HG03432 (cell line): Measurements from ENCODE around the gene IFIT1B.

Experiments
- ATAC-seq: cut with Tn5 transposase; IDR thresholded peaks from one replicate; pipeline ENCODE4 v1.9.1; 2021; ENCODE audit warnings: mild to moderate bottlenecking, moderate library complexity; ENCODE audit not compliant: unreplicated experiment

Gene IFIT1B

DNA sequence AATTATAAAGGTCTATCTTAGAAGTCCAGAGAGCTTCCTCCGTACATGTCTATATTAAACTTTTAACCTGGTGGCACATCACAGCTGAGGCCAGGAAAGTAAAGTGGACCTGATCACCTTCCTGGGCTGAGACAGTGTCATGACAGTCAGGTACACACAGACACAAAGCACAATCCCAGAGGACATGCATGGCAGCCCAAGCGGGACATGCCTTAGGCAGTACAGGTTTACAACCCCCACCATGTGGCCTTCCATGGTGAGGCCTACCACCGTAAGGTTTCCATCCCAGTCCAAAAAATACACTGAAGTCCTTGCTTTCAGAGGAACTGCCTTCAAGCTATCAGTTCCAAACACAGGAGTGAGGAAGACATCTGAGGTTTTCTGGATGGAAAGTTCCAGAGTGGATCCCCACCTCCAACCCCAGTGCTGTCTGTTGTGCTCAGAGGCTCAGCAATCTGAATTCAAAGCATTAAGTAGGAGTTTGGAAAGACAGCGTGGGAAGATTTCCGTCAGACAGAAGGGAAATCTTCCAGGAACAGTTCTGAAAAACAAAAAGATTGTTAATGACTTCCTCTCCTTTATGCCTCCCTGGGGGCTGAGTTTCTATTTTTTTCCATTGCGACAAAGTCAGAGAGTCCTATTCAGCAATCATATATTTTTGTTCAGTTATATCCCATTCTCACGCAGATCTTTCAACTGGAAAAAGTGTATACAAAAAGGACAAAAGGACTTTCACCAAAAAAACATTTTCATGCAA, 30.0 kb upstream of the IFIT1B start:
- ATAC-seq, result no peak

DNA sequence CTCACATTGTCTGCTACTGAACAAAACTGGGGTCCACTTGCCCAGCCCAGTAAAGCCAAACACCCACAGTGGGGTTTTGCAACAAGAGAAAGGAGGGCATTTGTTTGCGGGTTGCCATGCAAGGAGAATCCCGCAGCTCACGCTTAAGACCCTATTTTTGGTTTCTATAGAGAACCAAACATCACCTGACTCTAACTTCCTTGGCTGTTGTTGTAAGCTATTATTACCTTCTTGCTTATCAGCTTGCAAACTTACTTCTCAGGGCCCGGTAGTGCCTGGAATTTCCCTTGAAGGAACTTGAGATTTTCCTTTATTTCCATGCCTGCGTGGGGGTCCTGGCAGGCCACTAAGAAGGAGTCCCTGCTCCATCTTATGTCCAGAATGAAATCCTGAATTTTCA, 29.4 kb upstream of the IFIT1B start:
- no peak for ATAC-seq

DNA sequence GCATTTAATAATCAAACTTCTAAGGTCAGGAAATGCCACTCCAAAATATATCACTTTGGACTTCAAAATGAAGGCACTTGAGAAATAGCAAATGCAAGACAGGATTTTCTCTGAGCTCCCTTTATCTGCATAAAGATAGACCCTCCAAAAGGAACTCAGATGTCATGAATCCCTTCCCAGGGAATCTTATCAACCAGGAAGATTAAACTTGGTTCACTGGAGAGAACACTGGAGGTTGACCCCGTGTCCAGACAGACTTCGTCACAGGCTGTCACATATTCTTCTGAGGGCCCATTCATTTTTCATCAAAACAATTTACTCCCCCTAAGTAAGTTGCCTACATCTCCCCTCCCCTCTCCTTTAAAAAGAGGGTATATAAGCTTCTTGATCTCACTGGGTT, 28.9 kb upstream of the IFIT1B start:
- no peak for ATAC-seq

DNA sequence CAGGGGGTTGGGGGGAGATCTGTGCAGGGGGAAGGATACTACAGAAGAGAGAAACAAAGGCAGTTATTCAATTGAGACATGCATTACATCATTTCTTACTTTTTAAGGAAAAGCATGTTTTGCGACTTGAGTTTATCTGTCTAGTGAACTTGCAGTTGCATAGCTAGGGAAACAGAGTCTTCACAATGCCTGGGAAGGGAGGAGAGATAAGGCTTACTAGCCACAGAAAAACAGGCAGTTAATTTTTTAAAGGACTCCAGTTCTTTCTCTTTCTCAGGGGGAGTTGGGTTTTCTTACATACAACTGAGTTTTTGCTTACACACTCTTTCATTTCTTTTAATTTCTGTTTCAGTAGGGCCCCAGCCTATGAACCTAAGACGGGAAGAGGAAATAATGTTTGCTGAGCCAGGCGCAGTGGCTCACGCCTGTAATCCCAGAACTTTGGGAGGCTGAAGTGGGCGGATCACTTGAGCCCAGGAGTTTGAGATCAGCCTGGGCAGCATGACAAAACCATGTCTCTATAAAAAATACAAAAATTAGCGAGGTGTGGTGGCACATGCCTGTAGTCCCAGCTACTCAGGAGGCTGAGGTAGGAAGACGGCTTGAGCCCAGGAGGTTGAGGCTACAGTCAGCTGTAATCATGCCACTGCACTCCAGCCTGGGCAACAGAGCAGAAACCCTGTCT, 27.1 kb upstream of the IFIT1B start:
- ATAC-seq, result peak; percentile 43

DNA sequence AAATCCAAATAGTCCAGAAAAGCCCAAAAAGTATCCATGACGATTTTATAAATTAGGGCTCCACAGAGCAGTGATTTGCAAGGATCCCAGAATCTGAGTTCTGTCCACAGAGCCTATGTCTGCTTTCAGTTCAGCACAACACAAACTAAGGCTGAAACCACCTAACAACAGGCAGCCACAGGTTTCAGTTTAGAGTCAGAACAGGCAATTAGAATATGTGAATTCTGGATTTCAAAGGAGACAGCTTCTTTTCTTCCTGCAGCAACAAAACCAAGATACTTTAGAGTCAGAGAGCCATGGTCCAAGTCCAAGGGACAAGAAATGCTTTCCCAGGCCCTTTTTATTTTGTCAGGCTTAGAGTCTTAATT, 26.5 kb upstream of the IFIT1B start:
- peak; percentile 86 for ATAC-seq

DNA sequence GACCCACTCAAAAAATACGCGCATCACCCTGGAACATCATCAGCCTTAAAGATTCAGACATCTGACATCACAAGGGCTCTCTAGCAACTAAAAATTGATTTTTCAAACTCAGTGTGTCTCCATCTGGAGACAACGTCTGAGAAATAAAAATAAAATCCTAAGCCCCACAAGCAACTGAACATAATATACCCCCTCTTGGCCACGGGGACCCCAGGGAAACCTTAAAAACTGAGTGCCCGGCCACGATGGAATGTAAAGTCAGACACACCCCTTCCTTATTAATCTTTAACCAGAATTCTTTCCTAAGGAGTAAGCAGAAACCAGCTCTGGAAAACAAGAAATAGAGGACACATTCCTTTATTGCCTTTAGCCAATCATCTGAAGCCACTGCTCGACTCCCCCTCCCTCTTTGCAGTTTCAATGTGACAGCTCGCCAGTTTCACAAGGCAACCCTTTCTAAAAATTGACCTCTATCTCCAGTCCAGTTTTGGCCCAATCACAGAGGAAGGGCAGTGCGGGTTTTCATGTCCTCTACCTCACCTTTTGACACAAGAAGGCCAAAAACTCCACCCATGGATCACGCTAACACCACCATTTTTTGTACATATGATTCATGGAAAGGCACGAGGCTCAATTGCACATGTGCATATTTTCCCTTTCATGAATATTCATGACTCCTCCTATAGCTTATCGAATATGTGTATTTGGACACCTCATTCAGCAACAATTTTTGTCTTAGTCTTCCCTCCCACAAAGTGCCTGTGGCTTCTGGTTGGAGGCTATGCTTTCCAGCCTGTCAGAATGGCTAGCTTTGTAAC, 25.9 kb upstream of the IFIT1B start:
- peak; percentile 44 for ATAC-seq

DNA sequence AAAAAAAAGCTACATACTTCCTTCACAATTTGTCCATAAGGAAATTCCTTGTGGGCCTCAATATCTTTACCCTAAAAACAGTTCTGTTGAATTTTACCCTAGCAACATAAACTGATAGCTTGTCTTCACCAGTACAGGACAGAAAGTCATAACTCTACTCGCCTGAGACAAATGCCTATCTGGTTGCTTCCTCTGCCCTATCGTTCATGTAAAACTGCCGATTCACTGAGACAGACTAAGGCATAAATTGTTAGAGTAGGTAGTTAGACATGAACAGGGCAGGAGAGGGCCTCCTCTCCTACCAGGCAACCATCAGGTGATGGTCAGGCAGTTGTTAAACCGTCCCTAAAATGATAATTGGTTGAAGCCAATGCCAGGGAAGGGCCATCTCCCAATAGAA, 25.1 kb upstream of the IFIT1B start:
- no peak for ATAC-seq

DNA sequence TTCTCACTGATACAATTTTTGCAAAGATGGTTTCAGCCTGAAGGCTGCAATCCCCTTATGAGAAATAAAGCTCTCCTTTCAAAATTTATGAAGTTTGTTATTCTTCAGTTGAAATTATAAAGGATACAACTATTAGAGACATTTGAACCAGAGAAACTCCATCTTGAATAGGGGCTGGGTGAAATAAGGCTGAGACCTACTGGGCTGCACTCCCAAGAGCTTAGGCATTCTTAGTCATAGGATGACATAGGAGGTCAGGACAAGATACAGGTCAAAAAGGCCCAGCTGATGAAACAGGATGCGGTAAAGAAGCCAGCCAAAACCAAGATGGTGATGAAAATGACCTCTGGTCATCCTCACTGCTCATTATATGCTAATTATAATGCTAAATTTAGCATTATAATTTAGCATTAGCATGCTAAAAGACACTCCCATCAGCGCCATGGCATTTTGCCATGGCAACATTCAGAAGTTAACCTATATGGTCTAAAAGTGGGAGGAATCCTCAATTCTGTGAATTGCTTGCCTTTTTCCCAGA, 22.4 kb upstream of the IFIT1B start:
- no peak for ATAC-seq

DNA sequence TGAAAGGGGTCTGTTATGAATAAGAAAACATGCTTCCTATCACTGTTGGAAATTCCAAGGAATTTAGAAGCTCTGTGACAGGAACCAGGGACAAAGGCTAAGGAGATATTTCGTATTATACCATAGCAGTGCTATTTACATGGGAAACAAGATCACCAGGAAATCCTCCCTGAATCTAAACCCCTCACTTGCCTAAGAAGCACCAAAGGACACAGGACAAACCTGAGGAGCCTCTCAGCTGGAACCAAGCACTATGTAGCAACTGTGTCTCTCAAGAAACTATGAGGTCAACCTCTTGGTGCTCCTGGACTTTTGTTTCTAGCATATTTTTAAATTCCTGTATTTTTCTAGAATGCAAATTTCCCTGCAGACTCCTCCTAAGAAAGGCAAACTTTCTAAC, 20.8 kb upstream of the IFIT1B start:
- no peak for ATAC-seq

DNA sequence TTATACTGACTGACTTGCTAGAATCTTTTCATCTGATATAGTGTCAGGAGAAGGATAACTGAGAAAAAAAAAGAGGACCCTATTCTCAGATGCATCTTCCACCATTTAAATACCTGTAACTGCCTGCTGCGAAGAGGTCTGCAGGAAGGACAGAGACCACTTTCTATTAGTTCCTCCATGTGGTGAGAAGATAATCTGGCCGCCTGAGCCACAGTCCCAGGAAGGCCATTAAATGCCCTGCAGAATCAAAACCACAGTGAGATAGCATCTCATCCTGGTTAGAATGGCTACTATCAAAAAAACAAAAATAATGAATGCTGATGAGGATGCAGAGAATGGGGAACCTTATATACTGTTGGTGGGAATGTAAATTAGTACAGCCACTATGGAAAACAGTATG, 19.9 kb upstream of the IFIT1B start:
- ATAC-seq, result no peak

DNA sequence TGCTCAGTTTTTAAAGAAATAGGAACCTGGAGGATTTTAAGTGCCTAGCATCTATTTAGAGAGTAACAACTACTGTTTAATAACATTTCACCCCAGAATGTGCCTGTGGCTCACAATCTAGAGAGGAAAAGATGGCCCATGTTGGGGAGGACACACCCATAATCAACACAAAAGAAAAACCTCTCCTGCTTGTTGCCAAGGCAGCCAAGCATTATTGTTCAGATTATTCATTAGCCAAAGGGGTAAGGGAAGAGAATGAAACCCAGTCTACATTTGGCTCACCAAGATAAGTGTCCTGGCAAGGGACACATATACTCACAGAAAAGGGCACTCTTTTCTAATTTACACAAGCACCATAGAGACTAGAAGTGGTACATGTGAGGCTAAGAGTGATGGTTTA, 17.7 kb upstream of the IFIT1B start:
- no peak for ATAC-seq

DNA sequence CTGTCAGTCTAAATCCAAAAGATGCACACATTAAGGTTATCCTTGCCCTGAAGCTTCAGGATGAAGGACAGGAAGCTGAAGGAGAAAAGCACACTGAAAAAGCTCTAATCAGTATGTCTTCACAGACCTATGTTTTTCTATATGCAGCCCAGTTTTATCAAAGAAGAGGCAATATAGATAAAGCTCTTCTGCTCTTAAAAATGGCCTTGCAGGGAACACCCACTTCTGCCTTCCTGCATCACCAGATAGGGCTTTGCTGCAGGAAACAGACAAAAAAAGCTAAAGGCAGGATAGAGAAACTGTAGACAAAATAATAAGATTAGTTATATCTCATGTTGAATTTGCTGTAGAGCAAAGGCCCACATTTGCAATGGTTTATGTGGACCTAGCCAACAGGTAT, 14.9 kb upstream of the IFIT1B start:
- no peak for ATAC-seq

DNA sequence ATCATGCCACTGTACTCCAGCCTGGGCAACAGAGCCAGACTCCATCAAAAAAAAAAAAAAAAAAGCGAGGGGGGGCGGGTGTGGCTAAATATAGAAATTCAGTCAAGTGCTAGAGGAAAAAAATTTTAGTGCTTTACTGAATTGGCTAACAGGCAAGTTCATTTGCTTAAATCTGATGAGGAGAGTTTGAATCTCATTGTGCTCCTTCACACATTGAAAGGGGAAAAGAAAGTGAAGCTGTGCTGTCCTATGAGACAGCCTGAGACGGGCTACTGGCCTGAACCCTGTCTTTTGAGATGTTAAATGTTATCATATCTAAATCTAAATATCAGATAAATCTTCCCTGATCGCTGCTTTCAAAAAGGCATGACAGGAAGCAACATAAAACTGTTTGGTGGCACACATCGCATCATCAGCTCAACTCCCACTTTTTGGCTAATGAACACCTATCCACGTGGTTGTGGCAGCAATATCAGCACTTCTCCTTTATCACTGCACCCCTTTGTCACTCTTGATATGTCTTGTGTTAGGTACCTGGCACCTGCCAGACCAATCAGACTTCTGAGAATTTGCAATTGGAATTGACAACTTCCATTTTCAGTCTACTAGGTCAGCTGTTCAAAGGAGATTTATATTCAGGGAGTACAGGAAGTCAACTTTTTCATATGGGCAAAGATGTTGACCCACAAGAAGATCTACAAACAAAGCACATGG, 14.0 kb upstream of the IFIT1B start:
- ATAC-seq, result peak; percentile 33

DNA sequence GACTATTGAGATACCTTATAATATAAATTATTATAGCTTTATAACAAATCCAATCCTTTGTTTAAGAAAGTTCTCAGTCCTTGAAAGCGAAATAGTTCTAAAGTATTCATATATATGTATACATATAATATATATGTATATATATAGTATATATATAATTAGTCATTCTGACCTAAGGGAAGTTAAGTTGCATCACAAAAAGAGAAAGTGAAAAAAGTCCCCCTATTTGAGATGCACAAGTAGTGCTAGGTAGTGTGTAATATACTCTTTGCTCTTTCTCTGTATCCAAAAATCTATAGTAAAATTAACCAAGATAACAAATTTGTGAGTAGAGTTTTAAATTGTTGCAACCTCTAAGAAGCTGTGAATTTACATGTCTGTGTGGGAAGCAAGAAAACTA, 13.3 kb upstream of the IFIT1B start:
- peak; percentile 45 for ATAC-seq

DNA sequence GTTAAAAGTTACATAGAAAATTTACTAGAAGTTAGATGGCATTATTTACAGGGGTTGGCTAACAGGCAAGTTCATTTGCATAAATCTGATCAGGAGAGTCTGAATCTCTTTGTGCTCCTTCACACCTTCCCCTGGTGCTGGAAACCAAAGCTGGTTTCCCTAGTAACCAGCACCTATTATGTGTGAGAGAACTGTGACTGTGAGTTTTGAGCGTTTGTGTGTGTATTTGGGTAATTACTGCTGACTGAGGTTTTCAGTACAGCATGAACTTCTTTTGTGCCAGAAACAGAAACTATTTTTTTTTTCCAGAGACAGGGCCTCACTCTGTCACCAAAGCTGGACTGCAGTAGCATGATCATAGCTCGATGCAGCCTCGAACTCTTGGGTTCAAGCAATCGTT, 10.3 kb upstream of the IFIT1B start:
- peak; percentile 76 for ATAC-seq

DNA sequence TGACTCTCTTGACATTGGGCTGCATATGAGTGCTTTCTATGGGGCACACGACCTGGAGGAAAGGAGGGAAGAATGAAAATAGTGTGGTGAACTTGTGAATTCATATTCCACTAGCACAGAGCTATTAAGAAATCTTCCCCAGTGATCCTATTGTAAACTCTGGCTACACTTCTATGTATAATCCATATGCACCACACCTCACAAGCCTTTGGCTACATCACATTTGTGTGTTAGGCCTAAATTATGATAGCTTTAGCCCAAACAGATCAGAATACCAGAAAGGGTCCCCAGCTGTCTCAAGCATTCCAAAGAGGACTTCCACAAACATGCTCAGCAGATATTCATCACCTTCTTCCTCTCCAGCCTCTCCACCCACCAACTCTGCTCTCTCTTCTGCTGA, 9.7 kb upstream of the IFIT1B start:
- no peak for ATAC-seq

DNA sequence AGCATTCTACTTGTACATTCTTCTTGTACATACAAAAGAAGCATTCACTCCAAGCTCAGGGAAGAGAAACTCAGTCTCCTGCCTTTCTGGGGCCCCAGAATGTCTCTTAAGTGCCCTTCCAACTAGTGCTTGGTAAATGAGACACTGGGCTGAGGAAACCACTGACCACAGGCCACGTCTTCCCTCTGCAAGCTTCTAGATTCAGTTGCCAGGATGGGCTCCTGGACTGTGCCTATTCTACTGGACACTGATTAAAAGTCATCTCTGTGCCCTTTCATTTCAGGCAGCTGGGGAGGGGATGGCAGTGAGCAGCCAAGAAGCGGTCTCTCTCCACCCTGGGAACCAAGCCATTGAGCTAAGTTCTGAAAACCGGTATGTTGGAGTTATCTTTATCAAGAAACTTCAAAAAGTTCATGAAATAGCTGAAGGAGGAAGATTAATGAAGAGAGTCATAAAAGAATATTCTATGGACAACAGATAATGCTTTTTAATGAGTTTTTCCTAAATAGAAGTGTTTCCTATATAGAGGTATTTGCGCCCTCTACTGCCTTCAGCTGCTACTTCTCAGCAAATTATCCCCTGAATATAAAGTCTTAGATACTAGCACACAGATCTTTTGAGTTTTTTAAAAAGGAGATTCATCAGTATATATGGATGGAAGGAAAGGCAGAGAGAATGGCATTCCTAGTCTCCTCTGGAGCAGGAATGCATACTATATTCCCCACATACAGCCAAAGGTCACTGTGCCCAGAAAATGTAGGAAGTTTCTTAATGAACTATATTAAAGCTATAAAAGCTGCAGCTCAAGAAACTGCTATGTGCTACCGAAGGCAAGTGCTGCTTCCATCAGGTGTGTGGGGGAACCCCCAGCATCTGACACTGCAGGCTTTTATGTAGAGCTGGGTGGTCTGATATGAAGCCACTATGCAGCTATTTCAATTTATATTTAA, 8.4 kb upstream of the IFIT1B start:
- ATAC-seq, result no peak

DNA sequence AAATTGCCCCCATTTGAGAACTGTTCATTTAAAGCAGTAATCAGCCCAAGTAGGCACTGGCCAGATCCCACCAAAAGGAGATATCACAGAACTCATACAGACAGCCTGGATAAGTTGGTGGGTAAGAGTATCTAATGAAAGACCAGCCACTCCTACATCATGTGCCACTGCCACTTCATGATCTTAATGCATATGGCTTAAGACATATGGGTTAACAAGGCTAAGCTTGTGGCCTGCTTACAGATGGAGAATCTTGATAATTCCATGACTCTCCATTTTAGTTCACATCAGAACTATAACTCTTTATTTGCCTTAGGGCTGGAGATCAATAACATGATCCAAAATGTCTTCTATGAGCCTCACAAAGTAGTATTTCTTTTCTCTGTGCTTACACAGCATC, 6.8 kb upstream of the IFIT1B start:
- no peak for ATAC-seq

DNA sequence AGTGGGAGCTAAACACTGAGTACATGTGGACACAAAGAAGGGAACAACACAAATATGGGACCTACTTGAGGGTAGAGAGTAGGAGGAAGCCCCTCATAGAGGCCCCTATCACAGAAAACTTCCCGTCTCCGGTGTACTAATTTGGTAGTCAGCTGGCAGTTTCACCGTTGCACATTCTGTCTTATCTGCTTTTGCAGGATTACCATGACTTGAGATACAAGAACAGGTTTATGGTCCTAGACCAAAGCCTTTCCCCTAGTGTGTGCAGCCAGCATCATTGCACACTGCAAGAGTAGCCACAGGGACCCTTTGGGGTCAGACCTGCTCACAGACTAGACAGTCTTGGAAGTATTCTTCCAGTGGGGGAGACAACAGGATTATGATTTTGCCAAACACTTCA, 5.9 kb upstream of the IFIT1B start:
- ATAC-seq, result no peak
